Measurements from ENCODE around the gene BPIFB4.

Gene BPIFB4

DNA sequence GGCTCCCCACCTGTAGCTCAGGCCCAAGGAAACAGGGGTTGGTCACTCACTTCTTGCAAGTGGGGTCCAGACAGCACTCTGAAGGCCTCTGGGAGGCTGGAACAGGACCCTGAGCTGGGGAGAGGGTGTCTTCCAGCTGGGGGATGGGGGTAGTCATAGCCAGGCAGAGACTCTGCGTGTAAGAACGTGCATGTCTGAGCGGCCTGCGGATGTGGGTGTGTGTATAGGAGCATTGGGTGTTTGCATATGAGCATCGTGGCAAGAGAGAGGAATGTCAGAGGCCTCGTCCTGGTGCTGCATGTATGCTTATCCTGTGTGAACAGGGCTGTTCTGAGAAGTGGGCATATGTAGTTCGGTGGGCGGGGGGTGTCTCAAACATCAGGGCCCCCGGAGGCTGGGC is 13.7 kb upstream of the BPIFB4 start:
- no peak overlapping the region for H3K4me3 ChIP-seq (replicated peaks in 1 of 2; ENCODE audit: low read depth in 2 of 2, low read length in 2 of 2)
- no peak for DNase-seq (ENCODE audit: low read depth in 2 of 2)
- TF ChIP-seq, protein P1, sequence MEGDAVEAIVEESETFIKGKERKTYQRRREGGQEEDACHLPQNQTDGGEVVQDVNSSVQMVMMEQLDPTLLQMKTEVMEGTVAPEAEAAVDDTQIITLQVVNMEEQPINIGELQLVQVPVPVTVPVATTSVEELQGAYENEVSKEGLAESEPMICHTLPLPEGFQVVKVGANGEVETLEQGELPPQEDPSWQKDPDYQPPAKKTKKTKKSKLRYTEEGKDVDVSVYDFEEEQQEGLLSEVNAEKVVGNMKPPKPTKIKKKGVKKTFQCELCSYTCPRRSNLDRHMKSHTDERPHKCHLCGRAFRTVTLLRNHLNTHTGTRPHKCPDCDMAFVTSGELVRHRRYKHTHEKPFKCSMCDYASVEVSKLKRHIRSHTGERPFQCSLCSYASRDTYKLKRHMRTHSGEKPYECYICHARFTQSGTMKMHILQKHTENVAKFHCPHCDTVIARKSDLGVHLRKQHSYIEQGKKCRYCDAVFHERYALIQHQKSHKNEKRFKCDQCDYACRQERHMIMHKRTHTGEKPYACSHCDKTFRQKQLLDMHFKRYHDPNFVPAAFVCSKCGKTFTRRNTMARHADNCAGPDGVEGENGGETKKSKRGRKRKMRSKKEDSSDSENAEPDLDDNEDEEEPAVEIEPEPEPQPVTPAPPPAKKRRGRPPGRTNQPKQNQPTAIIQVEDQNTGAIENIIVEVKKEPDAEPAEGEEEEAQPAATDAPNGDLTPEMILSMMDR (IDR thresholded peaks at IDR 0.05; ENCODE audit: low read depth, low read length): no peak

DNA sequence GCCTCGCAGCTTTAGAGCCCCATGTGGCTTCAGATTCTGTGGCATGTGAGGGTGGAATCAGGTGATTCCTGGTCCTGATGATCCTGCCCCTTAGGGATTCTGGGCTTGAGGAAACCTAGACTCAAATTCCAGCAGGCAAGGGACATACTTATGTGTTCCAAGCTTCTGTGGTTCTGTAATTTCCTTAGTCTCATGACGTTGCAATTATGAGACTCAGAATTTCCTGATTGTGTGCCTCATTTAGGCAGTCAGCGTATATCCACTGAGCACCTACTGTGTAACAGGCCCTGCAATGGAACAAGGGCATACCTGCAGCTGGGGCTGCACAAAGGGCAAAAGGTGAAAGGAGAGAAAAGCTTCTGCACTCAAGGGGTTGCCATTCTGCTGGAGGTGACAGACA is 11.6 kb upstream of the BPIFB4 start:
- no peak for DNase-seq (ENCODE audit: low read depth in 2 of 2)
- TF ChIP-seq, protein P1 (IDR thresholded peaks at IDR 0.05; ENCODE audit: low read depth, low read length): no peak
- no peak overlapping the region for H3K4me3 ChIP-seq (replicated peaks in 1 of 2; ENCODE audit: low read depth in 2 of 2, low read length in 2 of 2)

DNA sequence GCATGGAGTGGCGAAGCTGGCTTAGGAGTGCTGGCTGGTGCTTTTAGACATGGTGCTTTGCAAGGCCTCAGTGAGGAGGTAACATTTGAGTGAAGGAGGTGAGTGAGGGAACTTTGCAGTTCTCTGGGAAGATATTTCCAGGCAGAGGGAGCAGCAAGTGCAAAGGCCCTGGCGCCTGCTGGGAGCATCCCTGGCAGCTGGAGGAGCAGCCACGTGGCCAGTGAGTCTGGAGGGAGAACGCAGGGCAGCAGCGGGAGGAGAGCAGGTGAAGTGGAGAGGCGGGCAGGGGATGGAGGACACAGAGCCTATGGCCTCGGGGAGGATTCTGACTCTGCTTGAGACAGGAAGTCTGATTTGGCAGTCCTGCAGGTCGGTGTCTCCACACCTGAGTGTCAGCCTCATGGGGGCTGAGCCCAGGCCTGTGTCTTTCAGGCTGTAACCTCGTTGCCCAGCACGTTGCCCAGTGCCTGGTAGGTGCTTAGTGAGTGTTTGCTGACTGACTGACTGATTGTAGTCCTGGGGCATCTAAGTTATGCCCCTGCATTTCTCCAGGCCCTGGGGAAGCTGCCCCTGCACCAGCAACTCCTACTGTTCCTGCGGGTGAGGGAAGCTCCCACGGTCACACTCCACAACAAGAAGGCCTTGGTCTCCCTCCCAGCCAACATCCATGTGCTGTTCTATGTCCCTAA is 11.0 kb upstream of the BPIFB4 start:
- no peak for DNase-seq (ENCODE audit: low read depth in 2 of 2)
- TF ChIP-seq, protein P1 (IDR thresholded peaks at IDR 0.05; ENCODE audit: low read depth, low read length): no peak
- no peak overlapping the region for H3K4me3 ChIP-seq (replicated peaks in 1 of 2; ENCODE audit: low read depth in 2 of 2, low read length in 2 of 2)

DNA sequence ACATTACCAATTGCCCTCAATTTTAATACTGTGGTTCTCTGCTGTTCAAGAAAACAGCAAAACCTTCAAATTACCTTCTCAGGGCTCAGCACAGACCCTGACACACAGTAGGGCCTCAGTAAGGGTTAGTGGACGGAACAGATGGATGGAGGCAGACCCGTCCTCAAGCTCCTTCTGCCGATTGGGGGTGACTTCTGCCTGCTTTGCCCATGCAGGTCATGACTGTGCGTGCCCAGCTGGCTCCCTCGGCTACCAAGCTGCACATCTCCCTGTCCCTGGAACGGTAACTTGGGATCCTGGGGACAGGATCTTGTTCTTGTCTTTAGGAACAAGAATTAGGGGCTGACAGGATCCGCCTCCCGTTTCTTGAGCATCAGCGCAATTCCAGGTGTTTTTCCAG is 9.8 kb upstream of the BPIFB4 start:
- TF ChIP-seq, protein P1 (IDR thresholded peaks at IDR 0.05; ENCODE audit: low read depth, low read length): no peak
- H3K4me3 ChIP-seq (replicated peaks in 1 of 2; ENCODE audit: low read depth in 2 of 2, low read length in 2 of 2): no peak overlapping the region
- DNase-seq (ENCODE audit: low read depth in 2 of 2): no peak

GRCh38 chr20:33070111-33071053 is 9.1 kb upstream of the BPIFB4 start:
- TF ChIP-seq, protein P1 (IDR thresholded peaks at IDR 0.05; ENCODE audit: low read depth, low read length): no peak
- no peak overlapping the region for H3K4me3 ChIP-seq (replicated peaks in 1 of 2; ENCODE audit: low read depth in 2 of 2, low read length in 2 of 2)
- no peak for DNase-seq (ENCODE audit: low read depth in 2 of 2)

GRCh38 chr20:33071198-33071597 is 8.2 kb upstream of the BPIFB4 start:
- TF ChIP-seq, protein P1 (IDR thresholded peaks at IDR 0.05; ENCODE audit: low read depth, low read length): no peak
- DNase-seq (ENCODE audit: low read depth in 2 of 2): no peak
- H3K4me3 ChIP-seq (replicated peaks in 1 of 2; ENCODE audit: low read depth in 2 of 2, low read length in 2 of 2): no peak overlapping the region

All from cardiac fibroblast (primary cell).